ENCODE data around the gene KRT8.

GRCh38 chr12:52867152-52867551, 37.7 kb downstream of the KRT8 start:
- no peak for TF ChIP-seq CTCF (IDR thresholded peaks at IDR 0.05; ENCODE audit: poor library complexity, severe bottlenecking)
- no peak for TF ChIP-seq TAF1 (IDR thresholded peaks at IDR 0.05; ENCODE audit: low read depth)
